ENCODE results near the gene SEC23B.

DNA sequence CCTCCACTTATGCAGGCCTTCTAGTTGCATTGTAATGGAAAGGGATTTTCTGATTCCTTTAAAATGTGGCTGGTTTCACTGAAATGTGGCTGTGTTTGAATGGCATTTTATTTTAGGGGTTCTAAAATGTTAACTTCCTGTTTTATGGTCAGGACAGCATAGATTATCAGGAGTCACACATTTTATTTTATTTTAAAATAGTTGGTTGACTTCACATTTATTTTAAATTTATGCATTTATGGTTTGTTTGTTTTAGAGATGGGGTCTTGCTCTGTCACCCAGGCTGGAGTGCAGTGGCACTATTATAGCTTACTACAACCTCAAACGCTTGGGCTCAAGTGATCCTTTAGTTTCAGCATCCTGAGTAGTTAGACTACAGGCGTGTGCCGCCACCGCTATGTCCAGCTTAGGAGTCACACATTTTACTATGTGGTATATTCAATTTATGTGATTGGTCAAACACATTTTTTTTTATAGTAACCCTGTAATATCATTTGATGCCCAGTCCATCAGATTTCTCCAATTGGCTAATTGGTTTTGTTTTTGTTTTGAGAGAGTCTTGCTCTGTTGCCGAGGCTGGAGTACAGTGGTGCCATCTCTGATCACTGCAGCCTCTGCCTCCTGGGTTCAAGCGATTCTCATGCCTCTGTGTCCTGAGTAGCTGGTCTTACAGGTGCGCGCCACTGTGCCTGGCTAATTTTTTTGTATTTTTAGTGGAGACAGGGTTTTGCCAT, 82.4 kb downstream of the SEC23B start:
- TF ChIP-seq CTCF (optimal IDR thresholded peaks at IDR 0.05 in 1 of 3, IDR thresholded peaks at IDR 0.05 in 1 of 3, conservative IDR thresholded peaks at IDR 0.05 in 1 of 3; ENCODE audit: extremely low read depth in 1 of 3, insufficient read depth in 2 of 3, low read length in 3 of 3), result no peak
- no peak for TF ChIP-seq EZH2 (IDR thresholded peaks at IDR 0.05; ENCODE audit: low read length)

Data from keratinocyte (primary cell).